NCI-H2227 (cell line): ENCODE measurements around the gene CXorf51A.
"Not testable (repeated sequence)": the region's sequence is repeated elsewhere in the genome, so short reads cannot be mapped to it uniquely, and the experiment has no call there.

Source experiments
- DNase-seq: peaks from one replicate; lab custom pipeline; 2025; ENCODE audit not compliant: unreplicated experiment; lab: John Stamatoyannopoulos, UW

CXorf51A gene

DNA sequence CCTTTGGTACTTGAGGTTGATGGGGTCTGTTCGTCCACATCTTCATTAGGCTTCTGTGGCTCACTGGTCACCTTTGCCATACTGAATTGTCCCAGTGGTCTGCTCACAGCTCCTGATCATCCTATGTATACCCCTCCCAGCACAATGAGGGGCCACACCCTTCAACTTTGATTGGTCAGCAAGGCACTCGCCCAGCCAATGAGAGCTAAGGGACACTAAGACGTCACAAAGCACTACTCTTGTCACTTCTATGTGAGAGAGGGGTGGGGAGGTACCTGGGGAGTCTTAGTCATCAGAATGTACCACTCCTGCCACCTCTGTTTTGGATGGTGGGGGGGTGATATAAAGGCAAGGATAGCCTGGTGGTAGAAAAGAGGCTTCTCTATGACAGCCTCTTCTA, at the start of gene CXorf51A:
Gene CXorf51A (minus strand): TSS at position 101 of the 400 bp plus-strand sequence. CDS start 21 bp downstream, at position 80.
- not testable (repeated sequence) for DNase-seq

DNA sequence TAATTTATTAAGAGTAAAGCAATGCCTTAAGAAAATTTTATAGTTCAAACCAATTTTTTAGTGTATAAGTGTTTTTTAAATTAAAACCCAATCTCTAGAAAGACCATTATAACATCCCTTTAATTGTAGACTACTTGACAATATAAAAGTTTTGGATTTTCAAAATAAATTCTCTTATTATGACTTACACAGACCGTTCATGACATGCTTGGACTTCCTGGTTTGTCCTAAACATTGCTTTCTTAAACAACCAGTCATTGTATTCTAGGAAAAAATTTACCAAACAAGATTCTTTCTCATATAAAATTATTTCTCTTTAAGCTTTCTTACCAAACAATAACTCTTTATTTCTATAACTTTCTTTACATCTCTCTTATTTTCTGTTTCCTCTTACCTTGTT, 49.0 kb upstream of the CXorf51A start:
- DNase-seq: no peak

DNA sequence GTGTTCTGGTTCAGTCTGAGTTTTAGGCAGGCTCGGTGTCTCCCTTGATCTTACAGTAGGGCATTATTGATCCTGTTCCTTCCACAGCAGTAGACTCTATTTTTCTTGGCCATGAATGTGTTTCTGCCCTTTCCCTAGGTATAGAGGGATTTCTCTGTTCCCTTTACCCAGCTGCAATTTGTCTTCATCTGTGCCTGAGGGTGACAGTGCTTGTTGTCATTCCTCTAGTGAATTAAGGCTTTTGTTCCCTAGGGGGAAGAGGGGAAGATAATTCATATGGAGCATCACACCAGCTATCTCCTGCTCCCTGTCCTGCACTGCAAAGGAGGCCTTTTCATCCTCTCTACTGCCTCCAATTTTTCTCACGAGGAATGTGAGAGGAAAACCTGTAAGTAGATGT, 39.7 kb upstream of the CXorf51A start:
- DNase-seq: no peak

DNA sequence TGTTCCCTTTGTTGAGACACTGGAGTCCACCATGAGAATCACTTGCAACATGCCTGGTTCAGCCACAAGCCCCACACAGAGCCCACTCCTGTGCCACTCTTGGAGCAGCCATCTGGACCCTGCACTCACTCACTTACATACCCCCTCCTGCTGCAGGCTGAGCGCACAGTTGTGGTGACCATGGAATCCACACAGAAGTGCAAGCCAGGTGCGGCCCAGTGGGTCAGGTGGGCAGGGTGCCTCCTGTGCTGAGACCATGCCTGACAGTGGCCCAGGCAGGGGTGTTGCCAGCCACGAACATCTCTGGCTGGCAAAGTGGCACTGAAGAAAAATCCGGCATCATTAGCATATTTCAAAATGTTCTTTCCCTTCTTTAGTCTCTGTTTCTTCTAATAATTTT, 17.4 kb upstream of the CXorf51A start:
- DNase-seq: no peak

DNA sequence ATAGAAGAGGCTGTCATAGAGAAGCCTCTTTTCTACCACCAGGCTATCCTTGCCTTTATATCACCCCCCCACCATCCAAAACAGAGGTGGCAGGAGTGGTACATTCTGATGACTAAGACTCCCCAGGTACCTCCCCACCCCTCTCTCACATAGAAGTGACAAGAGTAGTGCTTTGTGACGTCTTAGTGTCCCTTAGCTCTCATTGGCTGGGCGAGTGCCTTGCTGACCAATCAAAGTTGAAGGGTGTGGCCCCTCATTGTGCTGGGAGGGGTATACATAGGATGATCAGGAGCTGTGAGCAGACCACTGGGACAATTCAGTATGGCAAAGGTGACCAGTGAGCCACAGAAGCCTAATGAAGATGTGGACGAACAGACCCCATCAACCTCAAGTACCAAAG, 5.1 kb downstream of the CXorf51A start, which contains the start of gene CXorf51B:
Gene CXorf51B (plus strand): TSS at position 301 of the 400 bp plus-strand sequence. CDS start 21 bp downstream, at position 322.
- not testable (repeated sequence) for DNase-seq
